A549 (cell line): ENCODE results near the gene NETO2. TPM values are rescaled to one million over a fixed set of nuclear protein-coding genes. Genes with fewer than 3 reads are reported as not detected.

Experiments
- ATAC-seq, 2 experiments: fragments of 200-7000 bp in 1 of 2; fragments of >200 bp in 1 of 2; cut with Nextera tagmentation in 1 of 2; cut with Tn5 transposase in 1 of 2; 3 replicates each; pipeline versions ENCODE4 v1.8.0 to v1.9.1; 2018 to 2020; ENCODE audit warnings: mild to moderate bottlenecking in 1 of 2, moderate library complexity in 1 of 2
- CTCF ChIA-PET: fragments of 300-600 bp; sonication (Branson Sonifier 250); formaldehyde crosslinking; extraction: SDS; loops from one replicate; lab custom pipeline; 2021; ENCODE audit warnings: antibody characterized with exemption, inconsistent platforms; lab: Yijun Ruan, JAX
- POLR2A ChIA-PET: fragments of 350-600 bp; formaldehyde crosslinking; extraction: SDS; loops from one replicate; lab custom pipeline; 2021; ENCODE audit warnings: antibody characterized with exemption, inconsistent platforms; lab: Yijun Ruan, JAX
- DNase-seq, 2 experiments: peaks; one replicate each; pipeline versions ENCODE4 v3.0.0 to v3.0.0-alpha.2; 2011 to 2016; ENCODE audit warnings: low read depth in 1 of 2, low spot score in 1 of 2
- FAIRE-seq: peaks from 2 replicates; lab custom pipeline; 2011; peaks lifted over from hg19 to GRCh38; lab: Jason Lieb, UNC
- H3K27ac ChIP-seq, 2 experiments: fragments of >200 bp; sonication (Bioruptor Twin); formaldehyde crosslinking; 3 replicates each; pipeline ENCODE4 v1.5.1; 2016 to 2017
- H3K4me1 ChIP-seq: fragments of >200 bp; sonication (Bioruptor Twin); formaldehyde crosslinking; 3 replicates; pipeline ENCODE4 v1.6.1; 2016
- H3K4me2 ChIP-seq: fragments of >200 bp; sonication (Bioruptor Twin); formaldehyde crosslinking; 3 replicates; pipeline ENCODE4 v1.6.1; 2016
- H3K4me3 ChIP-seq: fragments of >200 bp; sonication (Bioruptor Twin); formaldehyde crosslinking; 3 replicates; pipeline ENCODE4 v1.5.1; 2016
- H3K9me3 ChIP-seq: fragments of >200 bp; sonication (Bioruptor Twin); formaldehyde crosslinking; 3 replicates; pipeline ENCODE4 v1.6.1; 2016
- BHLHE40 ChIP-seq: IDR thresholded peaks from 2 replicates; pipeline ENCODE4 v1.6.1; 2012; ENCODE audit warnings: low read depth, low read length, inconsistent platforms
- CBX2 ChIP-seq: fragments of 200-600 bp; sonication (generic); IDR thresholded peaks from 2 replicates; pipeline ENCODE4 v1.6.1; 2016; ENCODE audit warnings: low read depth, mild to moderate bottlenecking, borderline replicate concordance
- CBX8 ChIP-seq: fragments of 200-600 bp; sonication (generic); IDR thresholded peaks from 2 replicates; pipeline ENCODE4 v1.6.1; 2016
- CEBPB ChIP-seq, 2 experiments: fragments of >200 bp in 1 of 2; sonication (Bioruptor Twin) in 1 of 2; formaldehyde crosslinking in 1 of 2; IDR thresholded peaks; 2 replicates each; pipeline ENCODE4 v1.6.1; 2012 to 2016
- CHD2 ChIP-seq: fragments of 150-350 bp; IDR thresholded peaks from 2 replicates; pipeline ENCODE4 v1.6.1; 2014; ENCODE audit warnings: low read length; ENCODE audit not compliant: partially characterized antibody
- CHD4 ChIP-seq: fragments of 200-600 bp; sonication (generic); IDR thresholded peaks from 2 replicates; pipeline ENCODE4 v1.6.1; 2016; ENCODE audit warnings: antibody characterized with exemption, mild to moderate bottlenecking, borderline replicate concordance
- EHMT2 ChIP-seq: fragments of 200-600 bp; sonication (generic); IDR thresholded peaks from 2 replicates; pipeline ENCODE4 v1.6.1; 2016; ENCODE audit warnings: antibody characterized with exemption, low read depth, mild to moderate bottlenecking, moderate library complexity
- EP300 ChIP-seq, 2 experiments: fragments of >200 bp; sonication (Bioruptor Twin); formaldehyde crosslinking; IDR thresholded peaks; 2 replicates in 1 of 2; 3 replicates in 1 of 2; pipeline ENCODE4 v1.6.1; 2016 to 2017
- FOSB ChIP-seq: fragments of 250-450 bp; sonication (Bioruptor Pico); IDR thresholded peaks from 2 replicates; pipeline ENCODE4 v1.5.0; 2020; ENCODE audit warnings: mild to moderate bottlenecking, moderate library complexity
- HEYL ChIP-seq: fragments of 250-450 bp; sonication (Bioruptor Pico); IDR thresholded peaks from 2 replicates; pipeline ENCODE4 v1.8.0; 2021; ENCODE audit warnings: mild to moderate bottlenecking, moderate library complexity
- HOXA7 ChIP-seq: fragments of 250-450 bp; sonication (Bioruptor Pico); IDR thresholded peaks from 2 replicates; pipeline ENCODE4 v1.5.0; 2020; ENCODE audit warnings: mild to moderate bottlenecking, moderate library complexity
- HOXB13 ChIP-seq: fragments of 250-450 bp; sonication (Bioruptor Pico); IDR thresholded peaks from 2 replicates; pipeline ENCODE4 v1.5.0; 2020; ENCODE audit warnings: low read depth, mild to moderate bottlenecking, moderate library complexity
- KDM1A ChIP-seq: fragments of 200-600 bp; sonication (generic); IDR thresholded peaks from 2 replicates; pipeline ENCODE4 v1.6.1; 2016; ENCODE audit warnings: low read depth, mild to moderate bottlenecking
- KDM5A ChIP-seq: fragments of 200-600 bp; sonication (generic); IDR thresholded peaks from 2 replicates; pipeline ENCODE4 v1.6.1; 2016; ENCODE audit warnings: antibody characterized with exemption, mild to moderate bottlenecking
- MAZ ChIP-seq: fragments of 150-350 bp; IDR thresholded peaks from 2 replicates; pipeline ENCODE4 v1.6.1; 2014; ENCODE audit warnings: antibody characterized with exemption, low read depth, low read length, borderline replicate concordance
- MYC ChIP-seq: IDR thresholded peaks from 2 replicates; pipeline ENCODE4 v1.6.1; 2012; ENCODE audit warnings: mild to moderate bottlenecking, inconsistent platforms, low read length, improper control_type of control experiment, borderline replicate concordance
- NPAS2 ChIP-seq: fragments of 250-450 bp; sonication (Bioruptor Pico); IDR thresholded peaks from 2 replicates; pipeline ENCODE4 v1.8.0; 2022; ENCODE audit warnings: mild to moderate bottlenecking, moderate library complexity, borderline replicate concordance
- PHF8 ChIP-seq: fragments of 200-600 bp; sonication (generic); IDR thresholded peaks from 2 replicates; pipeline ENCODE4 v1.6.1; 2016; ENCODE audit warnings: low read depth, mild to moderate bottlenecking, antibody characterized with exemption, moderate library complexity, borderline replicate concordance
- RAD21 ChIP-seq, 2 experiments: fragments of >200 bp in 1 of 2; sonication (Bioruptor Twin) in 1 of 2; formaldehyde crosslinking in 1 of 2; IDR thresholded peaks in 1 of 2; conservative IDR thresholded peaks in 1 of 2; 2 replicates in 1 of 2; 3 replicates in 1 of 2; pipeline ENCODE4 v1.6.1; 2012 to 2018; ENCODE audit warnings: inconsistent platforms in 1 of 2
- RARB ChIP-seq: fragments of 250-450 bp; sonication (Bioruptor Pico); IDR thresholded peaks from 2 replicates; pipeline ENCODE4 v1.8.0; 2021; ENCODE audit warnings: mild to moderate bottlenecking, moderate library complexity
- RCOR1 ChIP-seq: fragments of 150-350 bp; IDR thresholded peaks from 2 replicates; pipeline ENCODE4 v1.6.1; 2014; ENCODE audit warnings: antibody characterized with exemption, low read length, low read depth
- RFX5 ChIP-seq: fragments of 450-650 bp; IDR thresholded peaks from 2 replicates; pipeline ENCODE4 v1.7.1; 2014; ENCODE audit warnings: antibody characterized with exemption, mild to moderate bottlenecking, moderate library complexity
- RNF2 ChIP-seq: fragments of 200-600 bp; sonication (generic); IDR thresholded peaks from 2 replicates; pipeline ENCODE4 v1.6.1; 2016; ENCODE audit warnings: low read depth, mild to moderate bottlenecking, antibody characterized with exemption, moderate library complexity, borderline replicate concordance
- SMC3 ChIP-seq: fragments of >200 bp; sonication (Bioruptor Twin); formaldehyde crosslinking; IDR thresholded peaks from 3 replicates; pipeline ENCODE4 v1.6.1; 2018; ENCODE audit warnings: inconsistent platforms
- TFCP2L1 ChIP-seq: fragments of 250-450 bp; sonication (Bioruptor Pico); IDR thresholded peaks from 2 replicates; pipeline ENCODE4 v1.5.0; 2021; ENCODE audit warnings: mild to moderate bottlenecking
- TP53 ChIP-seq: fragments of 250-450 bp; sonication (Bioruptor Pico); IDR thresholded peaks from 2 replicates; pipeline ENCODE4 v1.5.0; 2021; ENCODE audit warnings: mild to moderate bottlenecking, moderate library complexity
- ZC3H11A ChIP-seq: fragments of 450-650 bp; IDR thresholded peaks from 2 replicates; pipeline ENCODE4 v1.6.1; 2014; ENCODE audit warnings: antibody characterized with exemption, mild to moderate bottlenecking
- ZFP36 ChIP-seq: fragments of 450-650 bp; IDR thresholded peaks from 2 replicates; pipeline ENCODE4 v1.6.1; 2014; ENCODE audit warnings: borderline replicate concordance; ENCODE audit not compliant: partially characterized antibody
- ZNF302 ChIP-seq: fragments of 250-450 bp; sonication (Bioruptor Pico); IDR thresholded peaks from 2 replicates; pipeline ENCODE4 v1.9.0; 2021; ENCODE audit warnings: inconsistent platforms, mild to moderate bottlenecking, moderate library complexity
- WGBS: methylation state at CpG from one replicate; pipeline ENCODE4 v1.1.6; 2017; ENCODE audit errors: missing lambda C conversion rate; 5-methylcytosine and 5-hydroxymethylcytosine counted together
- polyA plus RNA-seq, 4 experiments: library from polyadenylated mRNA; depleted of rRNA in 3 of 4; stranded (reverse); fragments of >200 nt; fragmentation: RNase III in 1 of 4; extraction: RNeasy Plus Mini Kit Qiagen cat#74134 plus additional on column Dnase treatment in 1 of 4; gene quantifications; 2 replicates in 3 of 4; 3 replicates in 1 of 4; pipeline ENCODE4 v1.2.3, GENCODE V29; 2011 to 2017
- TF ChIP-seq, protein P1 (sequence below): fragments of >200 bp; sonication (Bioruptor Twin); formaldehyde crosslinking; IDR thresholded peaks from 2 replicates; pipeline ENCODE4 v1.6.1; 2016
- TF ChIP-seq, protein P2 (sequence below): IDR thresholded peaks from 2 replicates; pipeline ENCODE4 v1.6.1; 2012; ENCODE audit warnings: low read depth, borderline replicate concordance
- TF ChIP-seq, protein P3 (sequence below): IDR thresholded peaks from 2 replicates; pipeline ENCODE4 v1.6.1; 2012
- TF ChIP-seq, protein P4 (sequence below): fragments of >200 bp; sonication (Bioruptor Twin); formaldehyde crosslinking; IDR thresholded peaks from 3 replicates; pipeline ENCODE4 v1.6.1; 2016

The NETO2 gene
- polyA plus RNA-seq, 2 of the 4 experiments (the other 2 are of a cell fraction): 65.2 to 139 TPM

- Histone ChIP-seq H3K4me2 (no peak overlapping the region), H3K27ac (no peak overlapping the region), H3K4me1 (no peaks in the 10 kb centered on the region), H3K9me3 (no peaks in the 10 kb centered on the region), H3K4me3 (no peak overlapping the region)
- TF ChIP-seq SMC3: no peak
- TF ChIP-seq ZFP36: no peak
- TF ChIP-seq TFCP2L1 (CRISPR knock-in tag): no peak
- TF ChIP-seq, protein P1, sequence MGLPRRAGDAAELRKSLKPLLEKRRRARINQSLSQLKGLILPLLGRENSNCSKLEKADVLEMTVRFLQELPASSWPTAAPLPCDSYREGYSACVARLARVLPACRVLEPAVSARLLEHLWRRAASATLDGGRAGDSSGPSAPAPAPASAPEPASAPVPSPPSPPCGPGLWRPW: no peak
- TF ChIP-seq, protein P2, sequence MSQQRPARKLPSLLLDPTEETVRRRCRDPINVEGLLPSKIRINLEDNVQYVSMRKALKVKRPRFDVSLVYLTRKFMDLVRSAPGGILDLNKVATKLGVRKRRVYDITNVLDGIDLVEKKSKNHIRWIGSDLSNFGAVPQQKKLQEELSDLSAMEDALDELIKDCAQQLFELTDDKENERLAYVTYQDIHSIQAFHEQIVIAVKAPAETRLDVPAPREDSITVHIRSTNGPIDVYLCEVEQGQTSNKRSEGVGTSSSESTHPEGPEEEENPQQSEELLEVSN: no peak
- no peak for TF ChIP-seq MAZ
- no peak for TF ChIP-seq MYC
- TF ChIP-seq KDM5A: no peak
- TF ChIP-seq EHMT2: no peak
- no peak for TF ChIP-seq CHD2
- no peak for TF ChIP-seq RFX5
- TF ChIP-seq ZNF302 (CRISPR knock-in tag): no peak
- ChIA-PET POLR2A (no interaction called here), CTCF (interaction anchor here (2.6 to 7.2 kb wide), 2 partner anchors 14 to 17 kb away, joined by 11 to 36 read pairs; partner anchors contain the start of gene NETO2)
- ATAC-seq (no peak), FAIRE-seq (no peak), DNase-seq (no peak)
- WGBS: 81% methylated on average over 3 of the region's 3 CpGs
These were observed 16.2 kb downstream of the NETO2 start for GRCh38 chr16:47127541-47127940.

GRCh38 chr16:47125757-47126156 lies 18.0 kb downstream of the NETO2 start:
- H3K27ac ChIP-seq: no peak overlapping the region
- no peak for ATAC-seq
- no peaks in the 10 kb centered on the region for H3K4me1 ChIP-seq
- no peak overlapping the region for H3K4me3 ChIP-seq
- FAIRE-seq: no peak
- H3K9me3 ChIP-seq: no peaks in the 10 kb centered on the region
- H3K4me2 ChIP-seq: no peak overlapping the region
- ChIA-PET CTCF (interaction anchor here (2.6 to 7.2 kb wide), 2 partner anchors 16 to 18 kb away, joined by 11 to 36 read pairs; partner anchors contain the start of gene NETO2), POLR2A (no interaction called here)
- TF ChIP-seq, protein P3, sequence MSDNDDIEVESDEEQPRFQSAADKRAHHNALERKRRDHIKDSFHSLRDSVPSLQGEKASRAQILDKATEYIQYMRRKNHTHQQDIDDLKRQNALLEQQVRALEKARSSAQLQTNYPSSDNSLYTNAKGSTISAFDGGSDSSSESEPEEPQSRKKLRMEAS: no peak
- no peak for TF ChIP-seq HEYL (CRISPR knock-in tag)
- no peak for DNase-seq
- whole genome bisulfite sequencing: 94% methylated on average over 4 of the region's 4 CpGs

GRCh38 chr16:47113130-47113529 lies 30.6 kb downstream of the NETO2 start:
- no peak overlapping the region for H3K4me3 ChIP-seq
- H3K9me3 ChIP-seq: no peaks in the 10 kb centered on the region
- 88% methylated on average over 2 of the region's 2 CpGs for WGBS
- no peak for DNase-seq
- TF ChIP-seq TP53 (CRISPR knock-in tag) (no peak), CEBPB (IDR thresholded peaks at IDR 0.05) (no peak), RNF2 (no peak), HOXA7 (CRISPR knock-in tag) (no peak), BHLHE40 (no peak), NPAS2 (CRISPR knock-in tag) (no peak), PHF8 (no peak), EP300 (IDR thresholded peaks at IDR 0.05) (no peak), ZC3H11A (no peak), FOSB (CRISPR knock-in tag) (no peak), HOXB13 (CRISPR knock-in tag) (no peak), KDM1A (no peak), CBX2 (no peak), RARB (CRISPR knock-in tag) (no peak), RCOR1 (no peak), CBX8 (no peak), CHD4 (no peak), RAD21 (conservative IDR thresholded peaks at IDR 0.05 in 1 of 2, IDR thresholded peaks at IDR 0.05 in 1 of 2) (no peak)
- TF ChIP-seq, protein P4, sequence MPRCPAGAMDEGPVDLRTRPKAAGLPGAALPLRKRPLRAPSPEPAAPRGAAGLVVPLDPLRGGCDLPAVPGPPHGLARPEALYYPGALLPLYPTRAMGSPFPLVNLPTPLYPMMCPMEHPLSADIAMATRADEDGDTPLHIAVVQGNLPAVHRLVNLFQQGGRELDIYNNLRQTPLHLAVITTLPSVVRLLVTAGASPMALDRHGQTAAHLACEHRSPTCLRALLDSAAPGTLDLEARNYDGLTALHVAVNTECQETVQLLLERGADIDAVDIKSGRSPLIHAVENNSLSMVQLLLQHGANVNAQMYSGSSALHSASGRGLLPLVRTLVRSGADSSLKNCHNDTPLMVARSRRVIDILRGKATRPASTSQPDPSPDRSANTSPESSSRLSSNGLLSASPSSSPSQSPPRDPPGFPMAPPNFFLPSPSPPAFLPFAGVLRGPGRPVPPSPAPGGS: no peak
- H3K4me2 ChIP-seq: no peak overlapping the region
- no peak for FAIRE-seq
- H3K27ac ChIP-seq: no peak overlapping the region
- no peaks in the 10 kb centered on the region for H3K4me1 ChIP-seq
- ATAC-seq: no peak
- ChIA-PET CTCF (interaction anchor here (0.6 to 1.8 kb wide), 3 partner anchors 29 to 1580 kb away, joined by 3 to 9 read pairs (median 8); partner anchors contain the start of gene NETO2), POLR2A (no interaction called here)
